Keratinocyte (primary cell): ENCODE measurements around the gene FBP1.

Source experiments
- CTCF ChIP-seq, 3 experiments: IDR thresholded peaks in 1 of 3; conservative IDR thresholded peaks in 1 of 3; optimal IDR thresholded peaks in 1 of 3; 2 replicates in 2 of 3; 3 replicates in 1 of 3; pipeline versions ENCODE3 to v1.5.1; 2011; ENCODE audit warnings: low read length in 3 of 3, mild to moderate bottlenecking in 3 of 3, moderate library complexity in 2 of 3, control low read depth in 1 of 3, inconsistent platforms in 1 of 3; ENCODE audit not compliant: insufficient read depth in 2 of 3; ENCODE audit errors: extremely low read depth in 1 of 3
- EZH2 ChIP-seq: IDR thresholded peaks from one replicate; pipeline ENCODE4 v1.6.1; 2012; ENCODE audit warnings: inconsistent platforms, mild to moderate bottlenecking, low read length, moderate library complexity

GRCh38 chr9:94644543-94644942 is 5.2 kb upstream of the FBP1 start:
- no peak for TF ChIP-seq CTCF (optimal IDR thresholded peaks at IDR 0.05 in 1 of 3, IDR thresholded peaks at IDR 0.05 in 1 of 3, conservative IDR thresholded peaks at IDR 0.05 in 1 of 3; ENCODE audit: extremely low read depth in 1 of 3, insufficient read depth in 2 of 3, low read length in 3 of 3)
- no peak for TF ChIP-seq EZH2
